Measurements from ENCODE around the gene C1QTNF9B. TPM values are rescaled to one million over a fixed set of nuclear protein-coding genes. Genes with fewer than 3 reads are reported as not detected.
A peak's percentile ranks its signal among the peaks of the same experiment; 100 is the strongest.

The C1QTNF9B gene
- total and polyA plus RNA-seq, 2 of the 8 experiments (the other 6 are each of a cell fraction or from before 2014, with no cell fraction given): 0.11 TPM; not detected in 1

GRCh38 chr13:23903906-23904280 lies 6.6 kb upstream of the C1QTNF9B start:
- H3K4me3 ChIP-seq (ENCODE audit: extremely low read depth in 1 of 4, insufficient read depth in 2 of 4, low read depth in 3 of 4, low read length in 4 of 4): peak overlapping the region; percentile 31 to 64 (median 40)
- H3K4ac ChIP-seq (replicated peaks; ENCODE audit: insufficient read length, low read depth, low read length): no peak overlapping the region
- no peak overlapping the region; the same call in 1 of the 2 replicates for H2BK5ac ChIP-seq (ENCODE audit: low read depth, low read length)
- no peak overlapping the region for H3K27ac ChIP-seq (ENCODE audit: low read depth, low read length)
- H3K56ac ChIP-seq (replicated peaks; ENCODE audit: insufficient read length, low read depth, low read length): no peak overlapping the region
- POLR2A ChIA-PET (ENCODE audit: partially characterized antibody): no interaction called here
- H3K27me3 ChIP-seq (replicated peaks in 1 of 4; ENCODE audit: control insufficient read depth in 3 of 4, extremely low read depth in 1 of 4, insufficient read depth in 3 of 4, low read length in 3 of 4): peaks cover 0 to 10% (median 4%) of the 10 kb centered on the region in 4 experiments; a peak in 3 of 7 replicates
- H3K79me1 ChIP-seq (ENCODE audit: low read depth, low read length): no peaks in the 10 kb centered on the region
- H3K4me1 ChIP-seq (replicated peaks in 1 of 4; ENCODE audit: control insufficient read depth in 3 of 4, insufficient read depth in 4 of 4, low read length in 3 of 4): peaks cover 0 to 3% (median 0%) of the 10 kb centered on the region in 4 experiments; a peak in 3 of 7 replicates
- no peak overlapping the region for H3K9ac ChIP-seq (replicated peaks in 1 of 4; ENCODE audit: extremely low read depth in 1 of 4, low read depth in 3 of 4, low read length in 3 of 4)
- H3K23ac ChIP-seq (ENCODE audit: insufficient read length): no peak overlapping the region
- DNase-seq (ENCODE audit: low read depth in 1 of 2, low spot score in 2 of 2) (peak in 1 of 2 experiments; percentile 54), FAIRE-seq (no peak)
- TF ChIP-seq JUN (IDR thresholded peaks at IDR 0.05; ENCODE audit: low read depth, low read length) (no peak), BACH1 (IDR thresholded peaks at IDR 0.05; ENCODE audit: low read length) (no peak), EZH2 (IDR thresholded peaks at IDR 0.05; ENCODE audit: low read depth, low read length, severe bottlenecking) (peak; percentile 20), PHF8 (conservative IDR thresholded peaks at IDR 0.05; ENCODE audit: low read depth, low read length) (0 out of 2 replicates have a peak, but pooled peaks have one; percentile 12), KDM4A (IDR thresholded peaks at IDR 0.05; ENCODE audit: low read depth, low read length, severe bottlenecking) (peak; percentile 19), EP300 (IDR thresholded peaks at IDR 0.05; ENCODE audit: borderline replicate concordance in 1 of 2, low read depth in 2 of 2, low read length in 2 of 2) (no peak), ATF3 (IDR thresholded peaks at IDR 0.05; ENCODE audit: insufficient read depth, low read depth, low read length) (no peak), E2F6 (IDR thresholded peaks at IDR 0.05) (no peak), GTF2F1 (IDR thresholded peaks at IDR 0.05; ENCODE audit: borderline replicate concordance, low read depth, low read length) (no peak), SP4 (IDR thresholded peaks at IDR 0.05; ENCODE audit: low read length) (no peak), KDM5A (IDR thresholded peaks at IDR 0.05; ENCODE audit: low read length) (no peak), TBP (IDR thresholded peaks at IDR 0.05; ENCODE audit: low read depth, low read length) (peak; percentile 17; the same call in 1 of the 2 replicates), POLR2A (IDR thresholded peaks at IDR 0.05; ENCODE audit: control extremely low read depth in 1 of 2, low read depth in 2 of 2, low read length in 2 of 2) (no peak)
- no peaks in the 10 kb centered on the region for H3K9me3 ChIP-seq (ENCODE audit: insufficient read depth in 2 of 2, low read depth in 1 of 2, low read length in 1 of 2)
- no peaks in the 10 kb centered on the region for H3K79me2 ChIP-seq (ENCODE audit: control insufficient read depth in 1 of 2, insufficient read depth in 2 of 2, low read length in 2 of 2)
- no peaks in the 10 kb centered on the region for H4K20me1 ChIP-seq (replicated peaks in 1 of 2; ENCODE audit: control insufficient read depth in 1 of 2, insufficient read depth in 2 of 2, low read length in 2 of 2)
- peak overlapping the region; percentile 46 to 82 for H3K4me2 ChIP-seq (ENCODE audit: insufficient read depth in 1 of 2, low read depth in 2 of 2, low read length in 2 of 2)
- no peak overlapping the region for H2BK20ac ChIP-seq (ENCODE audit: low read length)
- H4K91ac ChIP-seq (replicated peaks; ENCODE audit: insufficient read length, low read length): no peak overlapping the region
- no peak overlapping the region for H2AFZ ChIP-seq (ENCODE audit: low read length)
- H3K36me3 ChIP-seq (ENCODE audit: control insufficient read depth in 2 of 4, insufficient read depth in 4 of 4, low read length in 3 of 4): no peaks in the 10 kb centered on the region
- 22% methylated on average over 12 of the region's 16 CpGs; no CpG with 5 or more reads in 1 of the 2 experiments for WGBS, 2 experiments (ENCODE audit: extremely low coverage in 1 of 2, insufficient coverage in 1 of 2, insufficient read length in 1 of 2, insufficient replicate concordance in 2 of 2, low coverage in 1 of 2, low lambda C conversion rate in 2 of 2, missing lambda C conversion rate in 1 of 2)
- peaks cover 9% of the 10 kb centered on the region; the same call in 1 of the 2 replicates for H3K23me2 ChIP-seq (ENCODE audit: low read depth, low read length)
- no peak overlapping the region for H4K5ac ChIP-seq (ENCODE audit: insufficient read length, low read depth, low read length)
- peak overlapping the region; percentile 20; the same call in 1 of the 2 replicates for H4K8ac ChIP-seq (ENCODE audit: extremely low read depth, insufficient read depth, low read length)
- no peak overlapping the region for H3K18ac ChIP-seq (ENCODE audit: extremely low read depth, low read length)
- H2AK5ac ChIP-seq (ENCODE audit: low read depth, low read length): no peak overlapping the region
- H2BK12ac ChIP-seq (ENCODE audit: low read depth, low read length): no peak overlapping the region
- H2BK15ac ChIP-seq (ENCODE audit: low read length): no peak overlapping the region
- no peak overlapping the region for H3K14ac ChIP-seq (ENCODE audit: insufficient read length)
- no peak overlapping the region for H2BK120ac ChIP-seq (replicated peaks; ENCODE audit: low read depth, low read length)
- CTCF ChIA-PET (ENCODE audit: partially characterized antibody): interaction anchor here (0.8 to 2.2 kb wide), 4 partner anchors 13 to 19 kb away, joined by 3 to 8 read pairs (median 4); no protein-coding TSS in a partner anchor
